Stomach (tissue), 4 donors: ENCODE results near the gene NT5DC4.

ENCODE experiments used
- CTCF ChIP-seq, 7 experiments: fragments of 450-650 bp in 4 of 7; fragments of 200-600 bp in 3 of 7; sonication (generic) in 3 of 7; IDR thresholded peaks; one replicate each; pipeline ENCODE4 v1.5.1; 2016 to 2019; ENCODE audit warnings: antibody characterized with exemption in 7 of 7, control low read depth in 2 of 7, mild to moderate bottlenecking in 1 of 7
- EP300 ChIP-seq: sonication (generic); formaldehyde crosslinking; IDR thresholded peaks from one replicate; pipeline ENCODE4 v1.6.1; 2017; ENCODE audit warnings: antibody characterized with exemption
- POLR2AphosphoS5 ChIP-seq, 3 donors: sonication (generic); formaldehyde crosslinking; IDR thresholded peaks; one replicate each; pipeline ENCODE4 v1.6.1; 2016; ENCODE audit warnings: antibody characterized with exemption in 3 of 3

- TF ChIP-seq POLR2AphosphoS5 (IDR thresholded peaks at IDR 0.05) = peak in 2 of 3 donors; percentile 46 to 76
- TF ChIP-seq CTCF (IDR thresholded peaks at IDR 0.05) = no peak
- no peak for TF ChIP-seq EP300
Observed at GRCh38 chr2:112764071-112765044, 43.5 kb downstream of the NT5DC4 start, which contains the start of gene CKAP2L.
